Liver (tissue), 9 donors: ENCODE measurements around the gene BLOC1S5. TPM values are rescaled to one million over a fixed set of nuclear protein-coding genes. Genes with fewer than 3 reads are reported as not detected.

Experiments used
- DNase-seq: peaks from one replicate; pipeline ENCODE4 v3.0.0-alpha.2; 2017; ENCODE audit warnings: low spot score
- H3K27ac ChIP-seq, 2 donors: one replicate each; pipeline ENCODE4 v1.7.0; 2013; ENCODE audit warnings: inconsistent platforms in 2 of 2, low read length in 2 of 2, control low read depth in 1 of 2, low read depth in 1 of 2, mild to moderate bottlenecking in 1 of 2
- H3K27me3 ChIP-seq, 4 donors: one replicate each; pipeline versions ENCODE4 v1.6.1 to v1.7.0; 2013; ENCODE audit warnings: low read length in 3 of 4, inconsistent platforms in 1 of 4, mild to moderate bottlenecking in 1 of 4, moderate library complexity in 1 of 4; ENCODE audit not compliant: control insufficient read depth in 4 of 4, insufficient read depth in 4 of 4
- H3K36me3 ChIP-seq, 4 donors: one replicate each; pipeline versions ENCODE4 v1.6.1 to v1.7.0; 2013; ENCODE audit warnings: low read length in 3 of 4, mild to moderate bottlenecking in 3 of 4, low read depth in 1 of 4, moderate library complexity in 1 of 4; ENCODE audit not compliant: control insufficient read depth in 4 of 4, insufficient read depth in 3 of 4
- H3K4me1 ChIP-seq, 4 donors: one replicate each; pipeline versions ENCODE4 v1.6.1 to v1.7.0; 2013; ENCODE audit warnings: low read length in 3 of 4, mild to moderate bottlenecking in 3 of 4, moderate library complexity in 1 of 4; ENCODE audit not compliant: control insufficient read depth in 4 of 4, insufficient read depth in 4 of 4
- H3K4me3 ChIP-seq, 3 donors: one replicate each; pipeline versions ENCODE4 v1.6.1 to v1.7.0; 2013; ENCODE audit warnings: low read length in 3 of 3, control low read depth in 1 of 3, low read depth in 1 of 3, mild to moderate bottlenecking in 1 of 3
- H3K9ac ChIP-seq, 2 donors: one replicate each; pipeline ENCODE4 v1.7.0; 2013; ENCODE audit warnings: low read length in 2 of 2, mild to moderate bottlenecking in 2 of 2, moderate library complexity in 2 of 2, control low read depth in 1 of 2, low read depth in 1 of 2
- H3K9me3 ChIP-seq, 4 donors: one replicate each; pipeline versions ENCODE4 v1.6.1 to v1.7.0; 2013; ENCODE audit warnings: low read length in 3 of 4; ENCODE audit not compliant: control insufficient read depth in 4 of 4
- EGR1 ChIP-seq, 2 donors: IDR thresholded peaks; 2 replicates each; pipeline ENCODE4 v1.6.1; 2016 to 2018; ENCODE audit warnings: antibody characterized with exemption in 2 of 2, low read depth in 2 of 2
- FOXA1 ChIP-seq: IDR thresholded peaks from 2 replicates; pipeline ENCODE4 v1.6.1; 2016; ENCODE audit warnings: antibody characterized with exemption
- FOXA2 ChIP-seq: IDR thresholded peaks from 2 replicates; pipeline ENCODE4 v1.6.1; 2016; ENCODE audit warnings: antibody characterized with exemption
- GABPA ChIP-seq, 2 donors: IDR thresholded peaks in 1 of 2; conservative IDR thresholded peaks in 1 of 2; 2 replicates each; pipeline ENCODE4 v1.6.1; 2016; ENCODE audit warnings: antibody characterized with exemption in 2 of 2, mild to moderate bottlenecking in 1 of 2, moderate library complexity in 1 of 2
- HNF4A ChIP-seq, 2 donors: conservative IDR thresholded peaks; 2 replicates each; pipeline ENCODE4 v1.6.1; 2016; ENCODE audit warnings: antibody characterized with exemption in 2 of 2, mild to moderate bottlenecking in 2 of 2
- HNF4G ChIP-seq: IDR thresholded peaks from 2 replicates; pipeline ENCODE4 v1.6.1; 2016; ENCODE audit warnings: antibody characterized with exemption
- JUND ChIP-seq, 2 donors: IDR thresholded peaks; 2 replicates each; pipeline ENCODE4 v1.6.1; 2016; ENCODE audit warnings: antibody characterized with exemption in 2 of 2
- NR2F2 ChIP-seq: IDR thresholded peaks from 2 replicates; pipeline ENCODE4 v1.6.1; 2016; ENCODE audit warnings: antibody characterized with exemption
- RXRA ChIP-seq, 2 donors: IDR thresholded peaks; 2 replicates each; pipeline ENCODE4 v1.6.1; 2017 to 2018; ENCODE audit warnings: antibody characterized with exemption in 2 of 2, mild to moderate bottlenecking in 1 of 2
- SP1 ChIP-seq: IDR thresholded peaks from 2 replicates; pipeline ENCODE4 v1.6.1; 2018; ENCODE audit warnings: antibody characterized with exemption, mild to moderate bottlenecking
- TAF1 ChIP-seq: conservative IDR thresholded peaks from 2 replicates; pipeline ENCODE4 v1.6.1; 2016; ENCODE audit warnings: antibody characterized with exemption, mild to moderate bottlenecking
- YY1 ChIP-seq: IDR thresholded peaks from 2 replicates; pipeline ENCODE4 v1.6.1; 2016; ENCODE audit warnings: antibody characterized with exemption, mild to moderate bottlenecking
- WGBS: extraction: QIAGEN DNeasy Blood & Tissue Kit; methylation state at CpG from one replicate; pipeline ENCODE4 v1.1.7; 2013; 5-methylcytosine and 5-hydroxymethylcytosine counted together
- polyA plus RNA-seq, 2 donors: library from polyadenylated mRNA; stranded (reverse) in 1 of 2; unstranded in 1 of 2; fragments of 200-250 nt in 1 of 2; fragments of >200 nt in 1 of 2; fragmentation: Nextera tagmentation in 1 of 2; extraction: Ambion mirVana in 1 of 2; gene quantifications; one replicate each; pipeline versions ENCODE4 v1.2.1 to v1.2.3, GENCODE V29; 2013 to 2015
- total RNA-seq, 2 donors: library from RNA; depleted of rRNA; stranded (reverse); fragments of >200 nt; gene quantifications; one replicate each; pipeline ENCODE4 v1.2.3, GENCODE V29; 2014
- TF ChIP-seq, protein P1 (sequence below): IDR thresholded peaks from 2 replicates; pipeline ENCODE4 v1.6.1; 2016; ENCODE audit warnings: antibody characterized with exemption
- TF ChIP-seq, protein P2 (sequence below): fragments of 150-350 bp; IDR thresholded peaks from 2 replicates; pipeline ENCODE4 v1.5.1; 2017; ENCODE audit warnings: improper control_type of control experiment, low read depth, low read length; ENCODE audit not compliant: missing input control
- TF ChIP-seq, protein P3 (sequence below): IDR thresholded peaks from 2 replicates; pipeline ENCODE4 v1.6.1; 2016; ENCODE audit warnings: antibody characterized with exemption
- TF ChIP-seq, protein P4 (sequence below): IDR thresholded peaks from 2 replicates; pipeline ENCODE4 v1.6.1; 2016; ENCODE audit warnings: antibody characterized with exemption, mild to moderate bottlenecking
- donor health status: healthy.
- donor health status: healthy.
- donor health status: healthy.
- donor health status: healthy.
- donor health status: healthy.

The BLOC1S5 gene
- total and polyA plus RNA-seq, 4 donors, result 5.2 to 11.1 (median 7.1) TPM

DNA sequence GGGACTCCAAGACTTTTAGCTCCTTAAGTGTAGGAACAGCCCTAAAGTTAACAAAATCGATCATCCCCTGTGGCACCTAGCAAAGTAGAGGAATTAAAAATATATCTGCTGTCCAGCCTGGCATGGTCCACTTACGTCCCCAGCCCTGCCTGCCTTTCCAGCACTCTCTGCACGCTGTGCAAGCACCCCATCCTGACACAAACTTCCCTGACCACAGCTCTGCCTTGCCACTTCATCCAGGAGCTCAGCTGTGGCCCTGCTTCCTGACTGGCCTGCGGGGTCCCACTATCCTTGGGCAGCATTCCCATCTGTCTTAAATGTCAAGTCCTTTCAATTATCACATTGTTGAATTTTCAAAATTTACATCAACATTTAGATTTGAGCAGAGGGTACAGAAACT, 39.0 kb downstream of the BLOC1S5 start:
- Histone ChIP-seq H3K9ac (no peak overlapping the region), H3K4me1 (no peaks in the 10 kb centered on the region), H3K36me3 (peaks cover 0 to 6% (median 1%) of the 10 kb centered on the region in 4 donors), H3K27me3 (no peaks in the 10 kb centered on the region), H3K27ac (no peak overlapping the region), H3K4me3 (no peak overlapping the region), H3K9me3 (no peaks in the 10 kb centered on the region)
- no peak for DNase-seq
- WGBS, result 93% methylated on average over 4 of the region's 4 CpGs
- TF ChIP-seq, protein P1, sequence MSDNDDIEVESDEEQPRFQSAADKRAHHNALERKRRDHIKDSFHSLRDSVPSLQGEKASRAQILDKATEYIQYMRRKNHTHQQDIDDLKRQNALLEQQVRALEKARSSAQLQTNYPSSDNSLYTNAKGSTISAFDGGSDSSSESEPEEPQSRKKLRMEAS, result no peak
- TF ChIP-seq RXRA (IDR thresholded peaks at IDR 0.05) (no peak), YY1 (no peak), FOXA2 (no peak), FOXA1 (no peak), EGR1 (IDR thresholded peaks at IDR 0.05; ENCODE audit: low read depth in 2 of 2) (no peak), TAF1 (no peak), HNF4G (no peak), JUND (IDR thresholded peaks at IDR 0.05) (no peak), SP1 (no peak), HNF4A (conservative IDR thresholded peaks at IDR 0.05) (no peak), GABPA (IDR thresholded peaks at IDR 0.05 in 1 of 2, conservative IDR thresholded peaks at IDR 0.05 in 1 of 2) (no peak), NR2F2 (no peak)
- TF ChIP-seq, protein P2, sequence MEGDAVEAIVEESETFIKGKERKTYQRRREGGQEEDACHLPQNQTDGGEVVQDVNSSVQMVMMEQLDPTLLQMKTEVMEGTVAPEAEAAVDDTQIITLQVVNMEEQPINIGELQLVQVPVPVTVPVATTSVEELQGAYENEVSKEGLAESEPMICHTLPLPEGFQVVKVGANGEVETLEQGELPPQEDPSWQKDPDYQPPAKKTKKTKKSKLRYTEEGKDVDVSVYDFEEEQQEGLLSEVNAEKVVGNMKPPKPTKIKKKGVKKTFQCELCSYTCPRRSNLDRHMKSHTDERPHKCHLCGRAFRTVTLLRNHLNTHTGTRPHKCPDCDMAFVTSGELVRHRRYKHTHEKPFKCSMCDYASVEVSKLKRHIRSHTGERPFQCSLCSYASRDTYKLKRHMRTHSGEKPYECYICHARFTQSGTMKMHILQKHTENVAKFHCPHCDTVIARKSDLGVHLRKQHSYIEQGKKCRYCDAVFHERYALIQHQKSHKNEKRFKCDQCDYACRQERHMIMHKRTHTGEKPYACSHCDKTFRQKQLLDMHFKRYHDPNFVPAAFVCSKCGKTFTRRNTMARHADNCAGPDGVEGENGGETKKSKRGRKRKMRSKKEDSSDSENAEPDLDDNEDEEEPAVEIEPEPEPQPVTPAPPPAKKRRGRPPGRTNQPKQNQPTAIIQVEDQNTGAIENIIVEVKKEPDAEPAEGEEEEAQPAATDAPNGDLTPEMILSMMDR, result no peak
- TF ChIP-seq, protein P3, sequence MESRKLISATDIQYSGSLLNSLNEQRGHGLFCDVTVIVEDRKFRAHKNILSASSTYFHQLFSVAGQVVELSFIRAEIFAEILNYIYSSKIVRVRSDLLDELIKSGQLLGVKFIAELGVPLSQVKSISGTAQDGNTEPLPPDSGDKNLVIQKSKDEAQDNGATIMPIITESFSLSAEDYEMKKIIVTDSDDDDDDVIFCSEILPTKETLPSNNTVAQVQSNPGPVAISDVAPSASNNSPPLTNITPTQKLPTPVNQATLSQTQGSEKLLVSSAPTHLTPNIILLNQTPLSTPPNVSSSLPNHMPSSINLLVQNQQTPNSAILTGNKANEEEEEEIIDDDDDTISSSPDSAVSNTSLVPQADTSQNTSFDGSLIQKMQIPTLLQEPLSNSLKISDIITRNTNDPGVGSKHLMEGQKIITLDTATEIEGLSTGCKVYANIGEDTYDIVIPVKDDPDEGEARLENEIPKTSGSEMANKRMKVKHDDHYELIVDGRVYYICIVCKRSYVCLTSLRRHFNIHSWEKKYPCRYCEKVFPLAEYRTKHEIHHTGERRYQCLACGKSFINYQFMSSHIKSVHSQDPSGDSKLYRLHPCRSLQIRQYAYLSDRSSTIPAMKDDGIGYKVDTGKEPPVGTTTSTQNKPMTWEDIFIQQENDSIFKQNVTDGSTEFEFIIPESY, result no peak
- TF ChIP-seq, protein P4, sequence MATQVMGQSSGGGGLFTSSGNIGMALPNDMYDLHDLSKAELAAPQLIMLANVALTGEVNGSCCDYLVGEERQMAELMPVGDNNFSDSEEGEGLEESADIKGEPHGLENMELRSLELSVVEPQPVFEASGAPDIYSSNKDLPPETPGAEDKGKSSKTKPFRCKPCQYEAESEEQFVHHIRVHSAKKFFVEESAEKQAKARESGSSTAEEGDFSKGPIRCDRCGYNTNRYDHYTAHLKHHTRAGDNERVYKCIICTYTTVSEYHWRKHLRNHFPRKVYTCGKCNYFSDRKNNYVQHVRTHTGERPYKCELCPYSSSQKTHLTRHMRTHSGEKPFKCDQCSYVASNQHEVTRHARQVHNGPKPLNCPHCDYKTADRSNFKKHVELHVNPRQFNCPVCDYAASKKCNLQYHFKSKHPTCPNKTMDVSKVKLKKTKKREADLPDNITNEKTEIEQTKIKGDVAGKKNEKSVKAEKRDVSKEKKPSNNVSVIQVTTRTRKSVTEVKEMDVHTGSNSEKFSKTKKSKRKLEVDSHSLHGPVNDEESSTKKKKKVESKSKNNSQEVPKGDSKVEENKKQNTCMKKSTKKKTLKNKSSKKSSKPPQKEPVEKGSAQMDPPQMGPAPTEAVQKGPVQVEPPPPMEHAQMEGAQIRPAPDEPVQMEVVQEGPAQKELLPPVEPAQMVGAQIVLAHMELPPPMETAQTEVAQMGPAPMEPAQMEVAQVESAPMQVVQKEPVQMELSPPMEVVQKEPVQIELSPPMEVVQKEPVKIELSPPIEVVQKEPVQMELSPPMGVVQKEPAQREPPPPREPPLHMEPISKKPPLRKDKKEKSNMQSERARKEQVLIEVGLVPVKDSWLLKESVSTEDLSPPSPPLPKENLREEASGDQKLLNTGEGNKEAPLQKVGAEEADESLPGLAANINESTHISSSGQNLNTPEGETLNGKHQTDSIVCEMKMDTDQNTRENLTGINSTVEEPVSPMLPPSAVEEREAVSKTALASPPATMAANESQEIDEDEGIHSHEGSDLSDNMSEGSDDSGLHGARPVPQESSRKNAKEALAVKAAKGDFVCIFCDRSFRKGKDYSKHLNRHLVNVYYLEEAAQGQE, result no peak

DNA sequence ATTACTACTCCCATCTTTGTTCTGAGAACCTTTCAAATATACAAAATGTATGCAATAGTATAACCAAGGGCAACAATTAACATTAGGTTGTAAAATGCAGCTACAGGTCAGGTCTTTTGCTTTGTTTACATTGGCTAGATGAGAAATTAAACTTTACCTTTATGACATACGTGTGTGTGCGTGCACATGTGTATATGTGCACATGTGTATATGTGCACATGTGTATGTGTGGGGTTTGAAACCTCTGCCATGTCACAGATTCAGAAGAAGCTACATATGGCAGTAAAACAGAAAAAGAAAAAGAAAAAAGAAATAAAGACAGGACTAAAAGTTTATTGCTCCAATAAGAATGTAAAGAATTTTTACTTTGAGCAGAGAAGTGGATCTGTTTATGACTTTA, 40.6 kb downstream of the BLOC1S5 start:
- Histone ChIP-seq H3K9ac (no peak overlapping the region), H3K36me3 (peaks cover 0 to 6% (median 1%) of the 10 kb centered on the region in 4 donors), H3K4me1 (no peaks in the 10 kb centered on the region), H3K27me3 (no peaks in the 10 kb centered on the region), H3K4me3 (no peak overlapping the region), H3K27ac (no peak overlapping the region), H3K9me3 (no peaks in the 10 kb centered on the region)
- DNase-seq, result no peak
- WGBS, result 95% methylated on average over 2 of the region's 2 CpGs
- TF ChIP-seq SP1, result no peak
- TF ChIP-seq RXRA (IDR thresholded peaks at IDR 0.05), result no peak
- no peak for TF ChIP-seq HNF4A (conservative IDR thresholded peaks at IDR 0.05)
- no peak for TF ChIP-seq JUND (IDR thresholded peaks at IDR 0.05)
